Hematopoietic multipotent progenitor cell treated with erythropoietin and hydrocortisone succinate and interleukin-3 and kit ligand, for 15 days (in vitro differentiated cells): ENCODE results near the gene KCNN3.

Experiments
- DNase-seq: peaks from one replicate; pipeline ENCODE4 v3.0.0-alpha.2; 2015; ENCODE audit warnings: low spot score

Gene KCNN3

DNA sequence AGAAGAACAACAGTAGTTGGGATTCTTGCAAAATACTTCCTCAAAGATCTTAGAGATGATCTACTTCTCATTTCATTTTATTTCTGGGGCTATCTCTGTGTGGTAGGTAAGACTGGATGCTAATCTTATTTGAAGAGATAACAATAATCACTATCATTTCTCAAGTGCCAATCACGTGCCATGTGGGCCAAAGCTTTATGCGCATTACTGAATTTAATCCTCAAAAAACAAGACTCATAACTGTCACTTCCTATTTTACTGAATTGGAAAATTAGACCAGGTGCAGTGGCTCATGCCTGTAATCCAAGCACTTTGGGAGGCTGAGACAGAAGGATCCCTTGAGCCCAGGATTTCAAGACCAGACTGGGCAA is 121.7 kb downstream of the KCNN3 start:
- no peak for DNase-seq

DNA sequence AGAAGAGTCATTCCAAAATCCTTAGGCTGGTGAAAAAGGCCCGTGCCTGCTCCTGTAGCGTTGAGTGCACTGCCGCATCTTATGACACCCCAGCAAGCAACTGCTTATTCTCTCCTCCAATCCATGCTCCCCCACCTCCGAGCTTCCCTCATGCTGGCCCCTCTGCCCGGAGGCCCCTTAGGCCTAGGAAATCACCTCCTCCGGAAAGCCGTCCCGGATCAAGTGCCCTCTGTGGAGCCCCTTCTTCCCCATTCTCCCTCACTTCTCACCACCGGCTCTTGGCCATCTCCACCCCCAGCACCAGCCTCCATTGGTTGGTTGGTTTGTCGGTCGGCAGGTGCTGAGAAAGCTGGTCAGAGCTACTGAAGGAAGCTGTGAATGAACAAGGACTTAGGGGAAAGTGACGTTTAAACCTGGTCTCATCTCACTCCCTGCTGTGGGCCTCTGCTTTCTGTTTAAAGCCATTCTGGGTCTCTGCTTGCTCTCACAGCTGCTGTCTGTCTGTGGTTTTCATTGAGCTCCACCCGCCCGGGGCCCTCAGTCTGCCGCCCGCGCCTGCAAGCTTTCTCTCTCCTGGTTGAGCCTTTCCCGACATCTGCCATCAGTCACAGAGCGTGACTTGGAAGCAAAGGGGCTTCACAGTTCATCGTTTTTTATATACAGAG is 122.2 kb downstream of the KCNN3 start:
- DNase-seq, result no peak

DNA sequence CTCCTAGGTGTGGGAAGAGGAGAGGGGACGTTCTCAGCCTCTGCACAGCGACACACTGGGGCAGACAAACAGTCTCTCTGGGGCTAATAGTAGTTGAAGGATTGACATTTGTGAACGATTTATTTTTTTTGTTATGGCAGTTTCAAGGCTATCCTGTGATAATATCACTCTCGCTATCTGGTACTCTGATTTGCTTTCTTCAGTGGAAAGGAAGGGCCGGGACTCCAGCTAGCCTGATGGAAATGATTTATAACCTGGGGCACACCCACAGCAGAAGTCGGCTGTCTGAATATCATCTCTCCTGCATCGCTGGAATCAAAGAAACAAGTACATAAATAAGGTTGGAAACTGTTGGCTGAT is 122.7 kb downstream of the KCNN3 start:
- DNase-seq, result no peak

DNA sequence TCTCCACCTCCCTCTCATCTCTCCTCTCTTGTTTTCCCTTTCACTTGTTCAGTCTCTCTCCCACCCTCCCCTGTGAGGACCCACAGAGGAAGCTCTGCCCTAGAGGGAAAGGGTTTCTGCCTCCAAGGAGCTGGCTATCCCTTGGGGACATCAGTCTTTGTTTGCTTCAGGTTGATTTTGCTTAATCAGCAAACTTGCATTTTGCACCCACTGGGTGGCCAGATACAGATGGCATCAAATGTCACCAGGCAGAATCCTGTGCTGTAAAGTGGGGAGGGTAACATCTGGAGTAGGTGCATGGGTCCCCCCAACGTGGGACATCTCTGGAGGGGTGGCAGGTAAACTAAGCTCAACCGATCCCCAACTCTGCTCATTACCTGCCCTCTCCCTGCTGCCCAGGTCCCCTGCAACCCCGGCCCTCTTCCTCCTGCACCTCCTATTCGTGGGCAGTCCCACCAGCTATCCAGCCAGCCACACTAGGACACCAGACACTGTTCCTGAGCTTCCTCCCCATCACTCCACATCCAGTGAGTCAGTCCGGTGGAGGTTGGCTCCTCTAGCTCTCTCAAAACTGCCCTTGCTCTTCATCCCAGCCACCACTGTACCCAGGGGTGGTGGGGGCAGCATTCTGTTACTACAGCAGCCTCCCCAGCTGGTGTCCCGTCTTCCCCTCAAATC is 123.3 kb downstream of the KCNN3 start:
- no peak for DNase-seq

DNA sequence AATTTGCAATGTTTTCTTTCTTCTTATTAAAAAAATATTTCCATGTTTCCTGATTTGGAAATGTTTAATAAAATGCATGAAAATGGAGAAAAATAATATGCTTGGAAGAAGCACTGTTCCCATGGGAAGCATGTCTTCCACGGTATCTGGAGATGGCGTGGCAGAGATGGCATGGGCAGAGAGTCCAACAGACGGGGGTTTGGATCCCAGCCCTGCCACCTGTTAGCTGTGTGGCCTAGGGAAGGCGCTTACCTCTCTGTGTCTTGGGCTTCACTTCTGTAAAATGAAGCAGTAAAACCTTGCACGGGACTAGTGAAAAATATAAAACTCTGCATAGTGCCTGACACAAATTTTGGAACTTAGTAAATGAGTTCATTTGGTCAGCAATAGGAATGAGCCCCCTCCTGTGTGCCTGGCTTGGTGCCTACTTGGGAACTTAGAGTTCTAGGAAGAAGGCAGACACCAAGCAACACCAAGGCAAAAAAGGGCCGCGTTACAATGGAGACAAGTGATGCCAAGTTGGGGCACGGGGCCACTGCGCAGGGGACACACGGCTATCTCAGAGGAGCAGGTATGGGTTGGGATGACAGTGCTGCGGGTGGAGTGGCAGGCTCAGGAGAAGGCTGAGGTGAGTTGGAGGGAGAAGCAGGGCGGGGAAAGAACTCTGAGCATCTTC is 124.2 kb downstream of the KCNN3 start:
- no peak for DNase-seq

DNA sequence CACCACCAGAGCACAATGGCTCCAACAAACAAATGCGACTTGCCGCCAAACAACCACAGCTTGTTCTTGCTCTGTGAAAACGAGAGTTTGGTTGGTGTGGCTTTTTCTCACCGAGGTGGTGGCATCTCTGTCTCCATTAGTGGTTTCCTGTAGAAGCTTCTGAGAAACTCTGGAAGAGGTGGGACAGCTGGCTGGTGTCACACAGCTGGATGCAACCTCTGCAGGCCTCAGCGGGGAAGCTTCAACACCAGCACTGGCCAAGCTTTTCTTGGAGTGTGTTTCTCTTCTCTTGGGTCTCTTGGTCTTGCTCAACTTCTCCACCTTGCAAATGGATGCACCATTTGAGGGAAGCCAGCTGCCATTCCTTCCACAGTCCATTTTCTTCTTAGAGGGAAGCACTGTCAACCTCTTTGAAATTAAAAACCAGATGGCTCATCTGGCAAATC is 124.8 kb downstream of the KCNN3 start:
- no peak for DNase-seq

DNA sequence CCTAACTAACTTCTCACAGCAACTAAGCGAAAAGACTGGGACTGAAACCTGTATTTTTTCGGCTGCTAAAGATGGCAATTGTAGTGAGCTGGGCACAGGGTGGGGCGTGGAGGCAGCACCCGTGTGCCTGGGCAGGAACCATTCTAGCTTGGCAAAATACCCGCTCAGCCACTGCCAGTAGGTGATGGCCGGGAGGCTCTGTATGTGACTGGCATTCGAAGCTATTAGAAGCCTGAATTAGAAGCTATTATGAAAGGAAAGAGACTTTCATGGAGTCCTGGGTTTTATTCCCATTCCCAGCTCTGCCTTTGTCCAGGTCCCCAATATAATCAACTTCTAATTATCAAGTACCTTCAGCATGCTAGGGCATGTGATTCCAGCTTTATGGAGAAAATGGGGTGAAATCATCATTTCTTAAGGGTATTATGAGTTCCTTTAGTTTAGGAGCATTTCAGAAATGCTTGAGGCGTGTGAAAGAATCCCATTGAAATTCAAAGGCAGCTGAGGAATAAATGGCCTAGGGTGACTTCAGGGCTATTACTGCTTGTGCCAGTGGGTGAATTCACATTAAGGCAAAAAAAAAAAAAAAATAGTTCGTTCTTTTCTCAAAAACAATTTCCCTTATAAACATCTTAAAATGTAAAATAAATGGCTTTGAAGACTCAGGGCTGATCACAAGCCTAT is 125.6 kb downstream of the KCNN3 start:
- DNase-seq, result no peak

DNA sequence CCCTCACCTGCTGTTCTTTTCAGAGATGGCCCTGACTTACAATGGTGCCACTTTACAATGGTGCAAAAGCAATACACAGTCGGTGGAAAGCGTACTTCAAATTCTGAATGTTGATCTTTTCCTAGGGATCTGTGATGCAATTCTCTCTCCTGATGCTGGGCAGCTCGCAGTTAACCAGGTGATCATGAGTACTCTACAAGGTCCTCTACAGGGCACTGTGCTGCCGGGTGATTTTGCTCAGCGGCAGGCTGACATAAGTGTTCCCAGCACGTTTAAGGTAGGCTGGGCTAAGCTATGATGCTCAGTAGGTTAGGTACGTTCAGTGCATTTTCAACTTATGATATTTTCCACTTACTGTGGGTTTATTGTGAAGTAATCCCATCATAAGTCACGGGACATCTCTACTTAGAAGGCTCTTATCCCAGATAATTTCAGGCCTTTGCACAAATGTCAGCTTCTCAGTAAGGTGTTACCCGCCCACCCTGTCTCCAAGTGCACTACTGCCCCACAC is 126.5 kb downstream of the KCNN3 start:
- no peak for DNase-seq

DNA sequence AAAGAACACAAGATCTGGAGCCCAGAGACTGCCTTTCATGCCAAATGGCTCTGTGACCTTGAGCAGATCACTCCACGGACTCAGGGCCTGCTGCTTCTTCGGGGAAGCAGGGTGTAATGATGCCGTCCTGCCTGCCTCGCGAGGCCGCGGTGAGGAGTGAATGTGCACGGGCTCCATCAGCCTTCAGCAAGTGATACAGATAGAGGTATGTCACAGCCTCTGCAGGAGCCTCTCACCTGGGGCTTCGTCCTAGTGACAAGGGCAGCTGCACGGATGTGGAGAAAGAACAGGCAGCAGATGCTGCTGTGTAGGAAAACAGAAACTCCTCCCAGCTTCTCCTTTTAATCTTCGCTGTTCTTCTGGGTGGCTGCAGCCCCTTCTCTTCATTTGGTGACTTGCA is 127.5 kb downstream of the KCNN3 start:
- no peak for DNase-seq

DNA sequence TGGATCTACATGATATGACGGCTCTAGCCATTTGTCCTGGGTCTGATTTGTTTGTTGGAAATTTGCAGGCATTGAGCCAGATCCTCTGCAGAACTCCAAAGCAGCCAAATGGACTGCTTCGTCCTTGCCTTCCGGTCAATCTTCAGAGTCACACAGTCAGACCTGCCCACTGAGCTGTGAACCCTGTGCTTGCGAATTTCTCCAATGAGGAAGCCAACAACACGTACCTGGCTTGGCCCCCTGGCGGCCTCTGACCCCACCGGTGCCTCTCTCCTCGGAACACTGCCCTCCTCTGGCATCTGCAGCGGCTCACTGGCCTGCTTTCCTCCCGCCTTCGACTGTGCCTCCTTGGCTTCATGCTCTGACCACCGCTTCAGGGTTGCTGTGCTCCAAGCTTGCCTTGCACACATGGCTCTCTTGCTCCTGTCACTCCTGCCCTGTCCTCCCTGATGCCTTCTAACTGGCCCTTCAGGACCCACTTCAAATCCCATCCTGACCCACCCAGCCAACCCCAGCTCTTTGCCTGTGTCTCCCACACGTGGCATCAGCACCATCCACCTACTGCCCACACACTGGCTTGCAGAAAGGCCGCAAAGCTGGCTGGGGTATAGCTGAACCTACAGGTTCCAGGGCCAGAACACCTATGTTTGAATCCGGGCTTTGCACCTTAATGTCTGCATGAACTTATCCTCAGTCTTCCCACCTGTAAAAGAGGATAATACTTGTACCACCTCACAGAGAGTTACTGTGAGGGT is 128.2 kb downstream of the KCNN3 start:
- DNase-seq, result no peak

DNA sequence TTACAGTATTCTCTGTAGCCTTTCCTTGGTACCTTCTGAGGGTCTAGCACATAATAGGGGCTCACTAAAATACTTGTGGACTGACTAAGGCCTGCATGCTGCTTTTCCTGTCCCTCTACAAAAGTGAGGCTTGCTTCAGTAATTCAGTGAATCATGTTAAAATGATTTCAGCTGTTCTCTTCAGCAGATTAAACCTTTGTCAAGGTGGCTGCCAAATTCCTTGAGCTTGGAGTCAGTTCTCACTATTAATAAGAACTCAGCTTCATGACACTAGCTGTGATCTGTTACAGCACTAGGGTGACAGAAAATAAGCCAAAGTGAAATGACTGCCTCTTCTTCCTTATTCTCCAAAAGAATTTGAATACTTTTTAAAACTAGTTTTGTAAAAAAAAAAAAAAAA is 128.8 kb downstream of the KCNN3 start:
- DNase-seq, result no peak

DNA sequence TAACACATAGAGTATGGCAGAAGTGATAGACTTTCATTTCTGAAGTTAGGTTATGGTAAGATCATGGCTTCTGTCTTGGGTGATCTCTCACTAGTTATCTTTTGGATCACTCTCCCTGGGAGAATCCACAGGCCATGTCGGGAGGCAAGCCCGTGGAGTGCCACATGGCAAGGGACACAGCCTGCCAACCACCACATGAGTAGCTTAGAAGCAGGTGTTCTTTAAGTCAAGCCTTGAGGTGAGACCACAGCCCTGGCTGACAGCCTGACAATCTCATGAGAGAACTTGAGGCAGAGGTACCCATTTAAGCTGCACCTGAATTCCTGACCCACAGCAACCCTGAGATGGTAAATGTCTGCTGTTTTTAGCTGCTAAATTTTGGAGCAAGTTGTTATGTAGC is 130.4 kb downstream of the KCNN3 start:
- DNase-seq, result no peak

DNA sequence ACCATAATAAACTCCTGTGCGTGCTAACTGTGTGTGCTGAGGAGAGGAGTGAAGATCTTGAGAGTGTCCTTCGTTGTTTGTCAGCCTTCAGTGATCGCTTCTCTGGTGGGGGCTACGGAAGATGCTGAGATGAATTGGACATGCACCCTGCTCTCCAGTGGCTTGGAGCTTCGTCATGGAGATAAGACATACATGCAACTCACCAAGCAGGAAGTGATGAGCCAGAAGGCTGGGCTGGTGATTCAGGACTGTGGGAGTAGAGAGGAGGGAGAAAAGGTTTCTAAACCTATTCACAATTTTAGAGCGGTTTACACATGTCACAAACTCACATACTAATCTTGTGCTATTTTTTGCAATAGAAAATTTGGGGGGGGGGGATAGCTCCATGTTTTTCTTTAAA is 133.2 kb downstream of the KCNN3 start:
- no peak for DNase-seq

DNA sequence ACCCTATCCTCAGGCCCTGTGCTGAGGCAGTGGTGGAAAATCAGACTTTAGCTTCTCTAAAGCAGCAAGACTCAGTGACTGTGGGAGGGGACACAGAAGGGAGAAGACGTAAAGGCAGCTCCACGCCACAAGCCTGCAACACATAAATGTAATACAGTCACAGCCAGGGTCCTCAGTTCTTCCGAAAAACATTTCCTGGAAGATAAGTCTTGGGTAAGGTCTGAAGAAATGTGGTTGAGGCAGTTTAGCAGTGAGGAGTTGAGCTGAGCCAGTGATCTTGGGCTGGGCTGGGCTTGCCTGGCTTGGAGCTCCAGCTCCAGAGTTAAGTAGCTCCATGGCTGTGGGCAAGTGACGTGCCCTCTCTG is 134.3 kb downstream of the KCNN3 start:
- DNase-seq, result no peak

DNA sequence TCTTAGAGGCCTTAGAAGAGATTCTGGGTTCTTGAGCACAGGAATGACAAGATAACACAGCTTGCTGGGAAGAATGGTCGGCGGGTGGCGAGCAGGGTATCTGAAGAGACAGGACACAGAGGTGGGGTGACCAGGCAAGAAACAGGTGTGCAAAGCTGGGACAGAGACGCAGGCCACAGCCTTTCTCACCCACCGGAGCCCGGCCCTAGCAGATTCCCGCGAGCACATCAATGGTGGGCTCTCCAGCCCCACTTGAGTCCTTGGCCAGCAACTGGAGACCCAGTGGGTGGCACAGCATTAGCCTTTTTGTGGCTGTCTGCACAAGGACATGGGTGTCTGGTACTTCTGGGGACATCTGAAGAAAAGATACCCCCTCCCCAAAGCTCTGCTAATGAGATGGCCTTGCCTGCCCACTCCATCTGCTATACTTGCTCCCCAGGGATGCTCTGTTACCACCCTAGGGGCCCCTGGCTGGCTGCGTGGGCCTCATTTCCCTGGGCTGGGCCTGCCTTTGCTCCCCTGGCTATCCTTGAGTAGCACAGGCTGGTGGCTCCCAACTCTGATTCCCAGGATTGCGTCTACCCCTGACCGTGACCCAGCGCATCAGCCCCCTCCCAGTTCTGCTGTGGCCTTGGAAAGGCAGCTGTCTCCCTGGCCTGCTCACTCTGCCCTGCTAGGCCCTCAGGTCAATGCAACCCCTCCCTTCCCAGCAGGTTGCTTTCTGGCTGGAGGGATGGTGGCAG is 134.8 kb downstream of the KCNN3 start:
- DNase-seq, result no peak

DNA sequence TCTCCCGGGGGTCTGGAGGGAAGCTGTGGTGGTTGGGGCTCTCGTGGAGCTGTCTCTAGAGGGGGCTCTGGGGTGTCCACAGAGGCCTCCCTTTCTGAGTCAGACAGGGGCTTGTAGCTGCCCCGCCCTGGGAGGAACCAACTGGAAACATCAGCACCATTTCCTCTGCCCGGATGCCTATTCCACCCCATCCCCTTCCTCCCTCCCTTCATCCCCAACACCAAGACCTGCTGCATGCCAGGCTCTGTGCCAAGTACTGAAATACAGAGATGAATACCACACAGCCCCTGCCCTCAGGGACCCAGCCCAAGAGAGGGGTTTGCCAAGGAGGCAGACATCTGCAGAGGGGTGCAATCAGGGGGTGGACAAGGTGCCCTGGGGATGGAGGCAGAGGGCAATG is 136.5 kb downstream of the KCNN3 start:
- no peak for DNase-seq

DNA sequence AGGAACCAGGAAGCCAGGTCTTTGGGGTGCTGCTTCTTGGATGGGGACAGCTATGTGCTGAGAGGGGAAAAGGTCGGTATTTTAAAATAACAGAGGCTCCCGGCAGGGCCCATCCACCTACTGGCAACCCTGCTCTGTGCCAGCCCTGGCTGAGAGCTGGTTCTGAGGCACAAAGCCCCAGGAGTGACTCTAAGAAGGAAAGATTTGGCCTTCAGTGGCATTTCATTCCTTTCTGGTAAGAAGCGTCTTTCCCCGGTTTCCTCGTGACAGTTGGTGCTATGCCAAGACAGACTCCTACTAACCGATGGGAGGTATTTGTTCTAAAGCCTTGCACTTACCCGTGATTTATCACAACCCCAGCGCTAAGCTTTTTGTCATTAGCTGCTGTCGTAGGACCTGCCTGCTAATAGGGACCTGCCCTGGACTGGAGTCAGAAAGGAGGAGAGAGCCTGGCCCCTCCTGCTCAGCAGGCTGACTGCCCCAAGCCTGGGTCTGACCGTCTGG is 139.0 kb downstream of the KCNN3 start:
- DNase-seq, result no peak

DNA sequence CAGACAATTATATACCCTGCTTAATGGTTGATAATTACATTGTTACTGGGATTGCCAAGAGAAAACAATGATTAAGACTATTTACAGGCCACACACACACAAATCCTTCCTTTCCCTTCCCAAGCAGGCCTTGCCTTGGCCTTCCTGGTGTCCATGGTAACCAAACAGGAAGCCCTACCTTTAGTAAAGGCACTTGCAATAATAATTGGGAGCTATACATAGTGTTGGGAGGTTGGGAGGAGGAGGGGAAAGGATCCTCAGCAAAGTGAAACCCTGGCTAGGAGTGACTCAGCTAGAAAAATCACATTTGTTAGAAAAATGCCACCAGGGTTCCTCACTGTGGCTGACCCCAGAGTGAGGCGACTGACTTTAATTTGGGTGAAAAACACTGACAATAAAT is 139.8 kb downstream of the KCNN3 start:
- no peak for DNase-seq

DNA sequence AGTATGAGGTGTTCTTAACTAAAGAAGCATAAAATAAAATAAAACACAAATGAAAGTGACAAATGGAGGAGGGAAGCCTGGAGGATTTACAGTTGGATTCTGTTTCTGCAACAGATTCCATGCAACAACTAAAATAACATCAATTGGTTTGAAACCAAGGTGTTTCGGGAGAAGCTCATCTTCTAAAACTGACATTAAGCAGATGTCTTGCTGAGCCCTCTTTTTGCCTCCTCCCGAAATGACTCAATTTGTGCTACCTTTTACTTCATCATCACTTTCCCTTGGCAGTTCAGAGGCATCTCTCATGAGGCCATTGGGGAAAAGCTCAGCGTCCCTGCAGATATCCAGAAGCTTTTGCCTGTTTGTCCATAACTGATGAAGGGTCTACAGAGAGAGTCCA is 140.5 kb downstream of the KCNN3 start:
- no peak for DNase-seq

DNA sequence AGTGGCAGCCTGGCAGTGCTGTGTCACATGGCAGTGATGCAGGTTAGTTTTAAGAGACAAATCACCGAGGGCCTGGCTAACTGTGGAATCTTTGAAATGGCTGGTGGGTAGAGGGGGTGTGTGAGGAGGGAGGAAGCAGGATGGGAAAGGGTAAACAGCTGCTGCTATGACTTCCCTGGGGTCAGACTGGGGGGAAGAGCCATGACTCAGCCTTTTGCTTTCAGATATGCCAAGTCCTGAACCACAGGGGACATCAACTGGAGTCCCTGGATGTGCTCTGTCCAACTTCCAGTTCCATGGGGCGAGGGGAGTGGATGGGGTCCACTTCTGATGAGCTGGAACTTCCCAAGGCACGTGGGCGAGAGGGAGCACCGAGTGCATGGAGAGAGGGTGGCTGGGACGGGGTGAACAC is 141.0 kb downstream of the KCNN3 start:
- DNase-seq, result no peak
